HL-60 (cell line): ENCODE data around the gene MYCBP2.

Experiments
- DNase-seq, 2 experiments: peaks; one replicate each; pipeline ENCODE4 v3.0.0-alpha.2; 2010 to 2020; ENCODE audit warnings: low read depth in 1 of 2, low spot score in 1 of 2
- H3K27ac ChIP-seq: fragments of 250-450 bp; sonication (Bioruptor Pico); replicated peaks from 2 replicates; pipeline ENCODE4 v1.5.1; 2020; ENCODE audit warnings: mild to moderate bottlenecking, moderate library complexity
- H3K27me3 ChIP-seq: fragments of 250-450 bp; sonication (Bioruptor Pico); 2 replicates; pipeline ENCODE4 v1.5.1; 2021; ENCODE audit warnings: mild to moderate bottlenecking, moderate library complexity; ENCODE audit not compliant: insufficient read depth, poor library complexity, severe bottlenecking
- H3K4me3 ChIP-seq: replicated peaks from 2 replicates; pipeline ENCODE4 v1.5.1; 2011; ENCODE audit warnings: mild to moderate bottlenecking, control low read depth, low read length; ENCODE audit not compliant: insufficient read depth
- CTCF ChIP-seq: IDR thresholded peaks from one replicate; pipeline ENCODE4 v1.5.1; 2011; ENCODE audit warnings: low read length, control low read depth, inconsistent platforms; ENCODE audit not compliant: insufficient read depth
- GABPA ChIP-seq: IDR thresholded peaks from 2 replicates; pipeline ENCODE4 v1.6.1; 2012; ENCODE audit warnings: low read depth
- POLR2AphosphoS5 ChIP-seq: IDR thresholded peaks from 2 replicates; pipeline ENCODE4 v1.6.1; 2012; ENCODE audit warnings: low read depth
- SPI1 ChIP-seq: IDR thresholded peaks from 2 replicates; pipeline ENCODE4 v1.6.1; 2012; ENCODE audit warnings: low read depth, mild to moderate bottlenecking, borderline replicate concordance
- TF ChIP-seq, protein P1 (sequence below): IDR thresholded peaks from 2 replicates; pipeline ENCODE4 v1.6.1; 2012; ENCODE audit warnings: low read depth; ENCODE audit not compliant: insufficient replicate concordance

Gene MYCBP2

DNA sequence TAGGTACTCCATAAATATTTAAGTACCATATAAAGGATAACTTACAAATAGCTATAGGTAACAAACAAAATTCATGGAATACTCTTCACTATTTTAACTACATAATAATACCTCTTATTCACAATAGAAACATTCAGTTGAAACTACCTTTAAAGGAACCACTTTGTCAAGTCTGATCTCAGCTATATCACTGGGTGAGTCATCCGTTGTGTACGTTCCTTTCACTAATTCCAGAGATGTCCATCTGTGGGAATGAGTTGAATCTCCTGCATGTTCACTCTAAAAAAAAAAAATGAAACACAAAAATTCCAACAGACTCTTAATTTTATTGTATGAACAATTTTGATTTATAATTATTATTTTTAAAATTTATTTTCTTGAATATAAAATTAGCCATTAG is 150.5 kb downstream of the MYCBP2 start:
- H3K4me3 ChIP-seq = no peak overlapping the region
- TF ChIP-seq CTCF (no peak), GABPA (no peak), POLR2AphosphoS5 (no peak), SPI1 (no peak)
- TF ChIP-seq, protein P1, sequence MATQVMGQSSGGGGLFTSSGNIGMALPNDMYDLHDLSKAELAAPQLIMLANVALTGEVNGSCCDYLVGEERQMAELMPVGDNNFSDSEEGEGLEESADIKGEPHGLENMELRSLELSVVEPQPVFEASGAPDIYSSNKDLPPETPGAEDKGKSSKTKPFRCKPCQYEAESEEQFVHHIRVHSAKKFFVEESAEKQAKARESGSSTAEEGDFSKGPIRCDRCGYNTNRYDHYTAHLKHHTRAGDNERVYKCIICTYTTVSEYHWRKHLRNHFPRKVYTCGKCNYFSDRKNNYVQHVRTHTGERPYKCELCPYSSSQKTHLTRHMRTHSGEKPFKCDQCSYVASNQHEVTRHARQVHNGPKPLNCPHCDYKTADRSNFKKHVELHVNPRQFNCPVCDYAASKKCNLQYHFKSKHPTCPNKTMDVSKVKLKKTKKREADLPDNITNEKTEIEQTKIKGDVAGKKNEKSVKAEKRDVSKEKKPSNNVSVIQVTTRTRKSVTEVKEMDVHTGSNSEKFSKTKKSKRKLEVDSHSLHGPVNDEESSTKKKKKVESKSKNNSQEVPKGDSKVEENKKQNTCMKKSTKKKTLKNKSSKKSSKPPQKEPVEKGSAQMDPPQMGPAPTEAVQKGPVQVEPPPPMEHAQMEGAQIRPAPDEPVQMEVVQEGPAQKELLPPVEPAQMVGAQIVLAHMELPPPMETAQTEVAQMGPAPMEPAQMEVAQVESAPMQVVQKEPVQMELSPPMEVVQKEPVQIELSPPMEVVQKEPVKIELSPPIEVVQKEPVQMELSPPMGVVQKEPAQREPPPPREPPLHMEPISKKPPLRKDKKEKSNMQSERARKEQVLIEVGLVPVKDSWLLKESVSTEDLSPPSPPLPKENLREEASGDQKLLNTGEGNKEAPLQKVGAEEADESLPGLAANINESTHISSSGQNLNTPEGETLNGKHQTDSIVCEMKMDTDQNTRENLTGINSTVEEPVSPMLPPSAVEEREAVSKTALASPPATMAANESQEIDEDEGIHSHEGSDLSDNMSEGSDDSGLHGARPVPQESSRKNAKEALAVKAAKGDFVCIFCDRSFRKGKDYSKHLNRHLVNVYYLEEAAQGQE = no peak
- H3K27ac ChIP-seq = no peak overlapping the region
- DNase-seq = no peak
- H3K27me3 ChIP-seq = no peaks in the 10 kb centered on the region

- DNase-seq = no peak
- H3K27ac ChIP-seq = no peak overlapping the region
- H3K27me3 ChIP-seq = no peaks in the 10 kb centered on the region
- TF ChIP-seq, protein P1 = no peak
- TF ChIP-seq GABPA (no peak), POLR2AphosphoS5 (no peak), SPI1 (no peak), CTCF (no peak)
- no peak overlapping the region for H3K4me3 ChIP-seq
Measured at GRCh38 chr13:77172650-77173049, 154.2 kb downstream of the MYCBP2 start.

- no peak overlapping the region for H3K27ac ChIP-seq
- DNase-seq = no peak
- TF ChIP-seq SPI1 (no peak), CTCF (no peak), GABPA (no peak), POLR2AphosphoS5 (no peak)
- TF ChIP-seq, protein P1 = no peak
Measured at GRCh38 chr13:77171451-77171850, 155.4 kb downstream of the MYCBP2 start.

More at GRCh38 chr13:77171451-77171850, 155.4 kb downstream of the MYCBP2 start:
- Histone ChIP-seq H3K4me3 (no peak overlapping the region), H3K27me3 (no peaks in the 10 kb centered on the region)
